ENCODE results near the gene PDLIM5. TPM values are rescaled to one million over a fixed set of nuclear protein-coding genes. Genes with fewer than 3 reads are reported as not detected.

The PDLIM5 gene
- total and polyA plus RNA-seq, 2 of the 8 experiments (the other 6 are each of a cell fraction or from before 2014, with no cell fraction given): 37.3 to 62.1 TPM

DNA sequence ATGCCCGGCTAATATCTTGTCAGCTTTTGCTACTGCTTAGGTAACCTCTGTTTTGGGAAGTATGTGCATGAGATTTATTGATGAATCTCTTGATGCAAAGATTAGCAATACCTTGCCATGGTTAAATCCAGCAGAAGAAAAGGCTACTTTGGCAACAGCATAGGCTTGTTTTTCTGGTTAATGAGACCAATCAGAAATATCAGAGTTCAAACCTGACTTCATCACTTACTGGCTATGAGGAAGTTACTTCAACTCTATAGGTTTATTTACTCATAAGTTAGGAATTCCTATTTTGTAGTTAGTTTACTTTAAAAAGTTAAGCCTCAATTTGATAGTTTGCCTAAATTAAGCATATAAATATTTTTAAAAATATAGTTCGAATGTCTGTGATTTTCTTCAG is 93.1 kb downstream of the PDLIM5 start:
- DNase-seq (ENCODE audit: low read depth in 1 of 2, low spot score in 2 of 2) (no peak), FAIRE-seq (no peak)
- no peak overlapping the region for H3K9ac ChIP-seq (replicated peaks in 1 of 4; ENCODE audit: extremely low read depth in 1 of 4, low read depth in 3 of 4, low read length in 3 of 4)
- H3K9me3 ChIP-seq (ENCODE audit: insufficient read depth in 2 of 2, low read depth in 1 of 2, low read length in 1 of 2): no peaks in the 10 kb centered on the region
- H4K5ac ChIP-seq (ENCODE audit: insufficient read length, low read depth, low read length): no peak overlapping the region
- no peak overlapping the region for H2AFZ ChIP-seq (ENCODE audit: low read length)
- H3K56ac ChIP-seq (replicated peaks; ENCODE audit: insufficient read length, low read depth, low read length): no peak overlapping the region
- WGBS, 2 experiments (ENCODE audit: extremely low coverage in 1 of 2, insufficient coverage in 1 of 2, insufficient read length in 1 of 2, insufficient replicate concordance in 2 of 2, low coverage in 1 of 2, low lambda C conversion rate in 2 of 2, missing lambda C conversion rate in 1 of 2): 92% methylated on average over 2 of the region's 2 CpGs; no CpG with 5 or more reads in 1 of the 2 experiments
- H2BK120ac ChIP-seq (replicated peaks; ENCODE audit: low read depth, low read length): no peak overlapping the region
- H2BK15ac ChIP-seq (ENCODE audit: low read length): no peak overlapping the region
- TF ChIP-seq TAF1 (IDR thresholded peaks at IDR 0.05; ENCODE audit: low read depth, low read length) (no peak), TEAD4 (IDR thresholded peaks at IDR 0.05; ENCODE audit: low read depth, low read length) (no peak), GTF2F1 (IDR thresholded peaks at IDR 0.05; ENCODE audit: borderline replicate concordance, low read depth, low read length) (no peak), RBBP5 (IDR thresholded peaks at IDR 0.05; ENCODE audit: borderline replicate concordance, low read depth, low read length) (no peak), NANOG (IDR thresholded peaks at IDR 0.05; ENCODE audit: insufficient read depth, low read depth, low read length, poor library complexity, severe bottlenecking) (no peak), SIN3A (conservative IDR thresholded peaks at IDR 0.05 in 1 of 2, IDR thresholded peaks at IDR 0.05 in 1 of 2; ENCODE audit: low read depth in 1 of 2, low read length in 2 of 2) (no peak), HDAC2 (IDR thresholded peaks at IDR 0.05; ENCODE audit: borderline replicate concordance in 1 of 2, low read depth in 2 of 2, low read length in 2 of 2) (no peak), POU5F1 (IDR thresholded peaks at IDR 0.05; ENCODE audit: low read depth, low read length) (no peak)
- H2BK12ac ChIP-seq (ENCODE audit: low read depth, low read length): no peak overlapping the region
- peaks cover 0 to 14% (median 10%) of the 10 kb centered on the region in 4 experiments; a peak in 5 of 7 replicates for H3K4me1 ChIP-seq (replicated peaks in 1 of 4; ENCODE audit: control insufficient read depth in 3 of 4, insufficient read depth in 4 of 4, low read length in 3 of 4)
- H3K36me3 ChIP-seq (ENCODE audit: control insufficient read depth in 2 of 4, insufficient read depth in 4 of 4, low read length in 3 of 4): no peaks in the 10 kb centered on the region
- no peak overlapping the region for H4K91ac ChIP-seq (replicated peaks; ENCODE audit: insufficient read length, low read length)
- no peaks in the 10 kb centered on the region for H4K20me1 ChIP-seq (replicated peaks in 1 of 2; ENCODE audit: control insufficient read depth in 1 of 2, insufficient read depth in 2 of 2, low read length in 2 of 2)
- no peak overlapping the region for H4K8ac ChIP-seq (ENCODE audit: extremely low read depth, insufficient read depth, low read length)
- ChIA-PET POLR2A (ENCODE audit: partially characterized antibody) (no interaction called here), CTCF (ENCODE audit: partially characterized antibody) (no interaction called here)
- H3K23ac ChIP-seq (ENCODE audit: insufficient read length): no peak overlapping the region
- no peak overlapping the region for H3K4me3 ChIP-seq (ENCODE audit: extremely low read depth in 1 of 4, insufficient read depth in 2 of 4, low read depth in 3 of 4, low read length in 4 of 4)
- no peak overlapping the region for H3K27ac ChIP-seq (ENCODE audit: low read depth, low read length)
- H2BK20ac ChIP-seq (ENCODE audit: low read length): no peak overlapping the region
- H3K4ac ChIP-seq (replicated peaks; ENCODE audit: insufficient read length, low read depth, low read length): no peak overlapping the region
- no peak overlapping the region for H2AK5ac ChIP-seq (ENCODE audit: low read depth, low read length)
- no peak overlapping the region for H3K4me2 ChIP-seq (ENCODE audit: insufficient read depth in 1 of 2, low read depth in 2 of 2, low read length in 2 of 2)
- H3K79me2 ChIP-seq (ENCODE audit: control insufficient read depth in 1 of 2, insufficient read depth in 2 of 2, low read length in 2 of 2): peaks cover 0 to 5% of the 10 kb centered on the region in 2 experiments; a peak in 2 of 4 replicates
- H3K18ac ChIP-seq (ENCODE audit: extremely low read depth, low read length): no peak overlapping the region
- no peak overlapping the region for H3K14ac ChIP-seq (ENCODE audit: insufficient read length)
- H3K23me2 ChIP-seq (ENCODE audit: low read depth, low read length): no peaks in the 10 kb centered on the region
- no peak overlapping the region for H2BK5ac ChIP-seq (ENCODE audit: low read depth, low read length)
- no peaks in the 10 kb centered on the region for H3K79me1 ChIP-seq (ENCODE audit: low read depth, low read length)
- H3K27me3 ChIP-seq (replicated peaks in 1 of 4; ENCODE audit: control insufficient read depth in 3 of 4, extremely low read depth in 1 of 4, insufficient read depth in 3 of 4, low read length in 3 of 4): no peaks in the 10 kb centered on the region

Data from H1 (cell line).